ENCODE results near the gene NHS.

NHS gene

GRCh38 chrX:17629519-17629918 is 254.5 kb downstream of the NHS start:
- no peak for DNase-seq

- no peak for DNase-seq
These were observed 256.6 kb downstream of the NHS start for GRCh38 chrX:17631647-17632046.

GRCh38 chrX:17632942-17633341 is 257.9 kb downstream of the NHS start:
- DNase-seq: no peak

GRCh38 chrX:17633546-17633945 is 258.5 kb downstream of the NHS start:
- DNase-seq: no peak

- DNase-seq: no peak
These were observed 259.7 kb downstream of the NHS start for GRCh38 chrX:17634542-17635207.

GRCh38 chrX:17635231-17635630 is 260.2 kb downstream of the NHS start:
- DNase-seq: peak; percentile 43

GRCh38 chrX:17637235-17637634 is 262.2 kb downstream of the NHS start:
- DNase-seq: no peak

GRCh38 chrX:17638731-17639130 is 263.7 kb downstream of the NHS start:
- DNase-seq: no peak

GRCh38 chrX:17642891-17643290 is 267.9 kb downstream of the NHS start:
- no peak for DNase-seq

- DNase-seq: no peak
These were observed 268.5 kb downstream of the NHS start for GRCh38 chrX:17643528-17643927.

GRCh38 chrX:17644001-17644400 is 269.0 kb downstream of the NHS start:
- no peak for DNase-seq

GRCh38 chrX:17654116-17654515 is 279.1 kb downstream of the NHS start:
- no peak for DNase-seq

GRCh38 chrX:17655211-17656034 is 280.4 kb downstream of the NHS start:
- DNase-seq: peak; percentile 16

- DNase-seq: peak; percentile 3
These were observed 281.0 kb downstream of the NHS start for GRCh38 chrX:17656035-17656418.

- DNase-seq: no peak
These were observed 281.6 kb downstream of the NHS start for GRCh38 chrX:17656556-17656955.

GRCh38 chrX:17662391-17662790 is 287.4 kb downstream of the NHS start:
- no peak for DNase-seq

GRCh38 chrX:17668929-17669328 is 293.9 kb downstream of the NHS start:
- no peak for DNase-seq

GRCh38 chrX:17669458-17669857 is 294.5 kb downstream of the NHS start:
- no peak for DNase-seq

GRCh38 chrX:17669891-17670290 is 294.9 kb downstream of the NHS start:
- no peak for DNase-seq

- DNase-seq: no peak
These were observed 295.9 kb downstream of the NHS start for GRCh38 chrX:17670874-17671273.

- no peak for DNase-seq
These were observed 299.6 kb downstream of the NHS start for GRCh38 chrX:17674601-17675000.

- DNase-seq: no peak
These were observed 304.3 kb downstream of the NHS start for GRCh38 chrX:17679261-17679660.

GRCh38 chrX:17679820-17680219 is 304.8 kb downstream of the NHS start:
- no peak for DNase-seq

- DNase-seq: peak; percentile 54
These were observed 305.9 kb downstream of the NHS start for GRCh38 chrX:17680732-17681413.
